CD4-positive, alpha-beta T cell treated with Interleukin-17A for 4 hours (primary cell): ENCODE results near the gene OR14K1.
"Not testable (repeated sequence)": the region's sequence is repeated elsewhere in the genome, so short reads cannot be mapped to it uniquely, and the experiment has no call there.

Experiments
- DNase-seq: peaks from one replicate; pipeline ENCODE4 v3.0.0-alpha.2; 2020; ENCODE audit warnings: mixed read lengths

Gene OR14K1, protein sequence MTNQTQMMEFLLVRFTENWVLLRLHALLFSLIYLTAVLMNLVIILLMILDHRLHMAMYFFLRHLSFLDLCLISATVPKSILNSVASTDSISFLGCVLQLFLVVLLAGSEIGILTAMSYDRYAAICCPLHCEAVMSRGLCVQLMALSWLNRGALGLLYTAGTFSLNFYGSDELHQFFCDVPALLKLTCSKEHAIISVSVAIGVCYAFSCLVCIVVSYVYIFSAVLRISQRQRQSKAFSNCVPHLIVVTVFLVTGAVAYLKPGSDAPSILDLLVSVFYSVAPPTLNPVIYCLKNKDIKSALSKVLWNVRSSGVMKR

DNA sequence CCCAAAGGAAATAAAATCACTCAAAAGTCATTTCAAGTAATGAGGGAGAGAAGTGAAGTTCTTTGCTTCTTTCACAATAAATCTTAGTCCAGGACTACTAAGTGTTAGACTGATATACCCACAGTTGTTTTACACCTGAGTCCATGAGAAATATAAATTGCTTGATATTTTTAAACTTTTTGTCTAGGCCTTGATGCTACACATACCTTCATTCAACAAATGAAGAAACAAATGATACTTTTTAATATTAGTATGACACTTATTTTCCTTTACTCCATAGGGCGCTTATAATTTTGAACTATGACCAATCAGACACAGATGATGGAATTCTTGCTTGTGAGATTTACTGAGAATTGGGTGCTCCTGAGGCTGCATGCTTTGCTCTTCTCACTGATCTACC is at the start of gene OR14K1:
Gene OR14K1 (plus strand): TSS at position 301 of the 400 bp plus-strand sequence. CDS start 0 bp downstream, at position 301.
- no peak for DNase-seq

DNA sequence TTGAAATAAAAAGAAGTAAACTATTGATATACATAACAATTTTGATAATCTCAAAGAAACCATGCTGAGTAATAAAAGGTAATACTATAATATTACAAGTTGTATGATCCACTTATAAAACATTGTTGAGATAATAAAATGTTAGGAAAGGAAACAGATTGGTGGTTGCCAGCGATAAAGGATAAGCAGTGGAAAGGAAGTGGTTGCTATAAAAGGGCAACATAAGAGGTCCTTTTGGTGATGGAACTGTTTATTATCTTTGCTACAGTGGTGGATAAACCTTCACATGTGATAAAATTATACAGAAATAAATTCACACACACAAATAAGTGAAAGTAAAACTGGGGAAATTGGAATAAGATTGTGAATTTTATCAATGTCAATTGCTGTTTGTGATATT is 37.1 kb upstream of the OR14K1 start:
- no peak for DNase-seq

DNA sequence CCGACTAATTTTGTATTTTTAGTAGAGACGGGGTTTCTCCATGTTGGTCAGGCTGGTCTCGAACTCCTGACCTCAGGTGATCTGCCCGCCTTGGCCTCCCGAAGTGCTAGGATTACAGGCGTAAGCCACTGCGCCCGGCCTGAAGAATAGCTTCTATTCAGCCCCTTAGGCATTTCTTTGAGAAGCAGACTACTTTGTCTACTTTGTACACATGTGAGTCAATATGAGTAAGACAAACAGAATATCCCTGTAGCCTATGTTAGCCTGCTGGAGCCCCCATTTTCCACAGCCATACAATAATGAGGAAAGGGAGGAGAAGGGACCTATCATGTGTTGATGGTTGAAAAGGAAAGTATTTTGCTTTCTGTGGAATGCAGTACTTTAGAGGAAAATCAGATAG is 27.7 kb upstream of the OR14K1 start:
- DNase-seq = not testable (repeated sequence)

GRCh38 chr1:247713753-247714152 is 24.7 kb upstream of the OR14K1 start:
- no peak for DNase-seq

GRCh38 chr1:247716546-247716945 is 21.9 kb upstream of the OR14K1 start, which contains the start of gene OR6F1:
TSS of gene OR6F1 (minus strand) at chr1:247716646. CDS start at chr1:247712755, 3,891 bp downstream.
- DNase-seq = no peak

- DNase-seq = no peak
These were observed 17.2 kb upstream of the OR14K1 start for GRCh38 chr1:247721222-247721621.

GRCh38 chr1:247740721-247741120 is 2.3 kb downstream of the OR14K1 start:
- no peak for DNase-seq

- DNase-seq = no peak
These were observed 3.3 kb downstream of the OR14K1 start for GRCh38 chr1:247741756-247742155.

DNA sequence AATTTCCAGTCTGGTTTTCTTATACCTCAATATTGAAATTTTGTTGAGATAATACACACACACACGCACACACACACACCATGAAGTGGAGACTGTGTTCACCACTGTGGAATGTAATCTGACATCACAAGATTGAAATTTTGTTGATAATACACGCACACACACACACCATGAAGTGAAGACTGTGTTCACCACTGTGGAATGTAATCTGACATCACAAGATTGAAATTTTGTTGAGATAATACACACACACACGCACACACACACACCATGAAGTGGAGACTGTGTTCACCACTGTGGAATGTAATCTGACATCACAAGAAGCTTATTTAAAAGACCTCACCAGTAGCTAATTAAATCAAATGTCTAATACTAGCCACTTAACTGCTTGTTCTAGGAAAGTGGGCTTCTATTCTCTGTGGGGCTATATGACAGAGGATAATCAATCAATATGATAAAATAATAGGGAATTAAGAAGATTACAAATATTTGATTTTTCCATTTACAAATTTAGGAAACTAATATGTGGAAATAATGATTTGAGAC is 3.9 kb downstream of the OR14K1 start:
- not testable (repeated sequence) for DNase-seq

DNA sequence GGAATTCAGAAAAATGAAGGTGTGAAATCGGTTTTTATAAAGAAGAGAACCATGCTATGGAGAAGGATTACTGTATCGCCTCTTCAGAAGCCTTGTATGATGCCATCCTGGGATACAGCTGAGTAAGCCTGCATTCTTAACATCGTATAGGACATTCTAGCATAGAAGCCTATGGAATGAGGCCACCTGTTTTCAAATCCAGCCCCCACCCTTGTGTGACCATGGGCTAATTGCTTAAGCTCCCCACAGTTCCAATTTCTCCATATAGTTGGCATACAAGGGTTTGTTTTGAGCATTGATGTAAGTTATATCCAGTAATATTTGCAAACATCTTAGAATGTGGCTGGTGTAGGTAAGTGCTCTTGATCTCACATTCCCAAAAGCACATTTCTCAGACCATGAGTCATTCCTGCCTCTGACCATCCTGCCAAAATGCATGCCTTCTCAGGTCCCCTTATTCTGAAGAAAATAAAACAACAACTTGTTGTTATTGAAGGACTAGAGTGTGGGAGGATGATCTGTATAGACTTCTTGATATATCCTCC is 8.0 kb downstream of the OR14K1 start:
- no peak for DNase-seq

- no peak for DNase-seq
These were observed 9.2 kb downstream of the OR14K1 start for GRCh38 chr1:247747616-247748015.

GRCh38 chr1:247748041-247748440 is 9.6 kb downstream of the OR14K1 start, which contains the start of gene OR14A2:
TSS of gene OR14A2 (minus strand) at chr1:247748141.
- no peak for DNase-seq

- no peak for DNase-seq
These were observed 11.5 kb downstream of the OR14K1 start for GRCh38 chr1:247749870-247750269.

GRCh38 chr1:247754311-247754710 is 15.9 kb downstream of the OR14K1 start:
- DNase-seq = not testable (repeated sequence)

- no peak for DNase-seq
These were observed 22.0 kb downstream of the OR14K1 start, which contains the start of gene OR1C1 for GRCh38 chr1:247760456-247760855. TSS of gene OR1C1 (minus strand) at chr1:247760556. CDS start at chr1:247758406, 2,150 bp downstream.

- DNase-seq = no peak
These were observed 31.2 kb downstream of the OR14K1 start for GRCh38 chr1:247769603-247770002.
